GOT3 (cell line): Measurements from ENCODE around the gene MT2A.
"Not testable (repeated sequence)": the region's sequence is repeated elsewhere in the genome, so short reads cannot be mapped to it uniquely, and the experiment has no call there.

Experiments
- DNase-seq: peaks from one replicate; lab custom pipeline; 2025; ENCODE audit warnings: mixed read lengths; lab: John Stamatoyannopoulos, UW

Gene MT2A

DNA sequence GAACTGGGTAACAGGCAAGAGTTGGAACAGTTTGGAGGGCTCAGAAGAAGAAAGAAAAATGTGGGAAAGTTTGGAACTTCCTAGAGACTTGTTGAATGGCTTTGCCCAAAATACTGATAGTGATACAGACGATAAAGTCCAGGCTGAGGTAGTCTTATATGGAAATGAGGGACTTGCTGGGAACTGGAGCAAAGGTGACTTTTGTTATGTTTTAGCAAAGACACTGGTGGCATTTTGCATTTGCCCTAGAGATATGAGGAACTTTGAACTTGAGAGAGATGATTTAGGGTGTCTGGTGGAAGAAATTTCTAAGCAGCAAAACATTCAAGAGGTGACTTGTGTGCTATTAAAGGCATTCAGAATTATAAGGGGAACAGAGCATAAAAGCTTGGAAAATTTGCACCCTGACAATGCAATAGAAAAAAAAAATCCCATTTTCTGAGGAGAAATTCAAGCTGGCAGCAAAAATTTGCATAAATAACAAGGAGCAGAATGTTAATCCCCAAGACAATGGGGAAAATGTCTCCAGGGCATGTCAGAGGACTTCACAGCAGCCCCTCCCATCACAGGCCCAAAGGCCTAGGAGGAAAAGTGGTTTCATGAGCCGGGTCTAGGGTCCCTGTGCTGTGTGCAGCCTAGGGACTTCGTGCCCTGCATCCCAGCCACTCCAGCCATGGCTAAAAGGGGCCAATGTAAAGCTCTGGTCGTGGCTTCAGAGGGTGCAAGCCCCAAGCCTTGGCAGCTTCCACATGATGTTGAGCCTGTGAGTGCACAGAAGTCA lies 13.5 kb downstream of the MT2A start:
- not testable (repeated sequence) for DNase-seq

DNA sequence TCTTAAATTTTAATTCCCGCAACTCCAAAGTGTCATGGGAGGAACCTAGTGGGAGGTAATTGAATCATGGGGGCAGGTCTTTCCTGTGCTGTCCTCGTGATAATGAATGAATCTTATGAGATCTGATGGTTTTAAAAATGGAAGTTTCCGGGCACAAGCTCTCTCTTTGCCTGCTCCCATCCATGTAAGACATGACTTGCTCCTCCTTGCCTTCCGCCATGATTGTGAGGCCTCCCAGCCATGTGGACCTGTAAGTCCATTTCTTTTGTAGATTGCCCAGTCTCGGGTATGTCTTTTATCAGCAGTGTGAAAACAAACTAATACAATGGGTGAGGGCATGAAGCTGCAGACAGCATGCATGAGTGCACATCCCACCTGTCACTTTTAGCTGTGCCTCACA lies 14.8 kb downstream of the MT2A start:
- DNase-seq, result not testable (repeated sequence)

DNA sequence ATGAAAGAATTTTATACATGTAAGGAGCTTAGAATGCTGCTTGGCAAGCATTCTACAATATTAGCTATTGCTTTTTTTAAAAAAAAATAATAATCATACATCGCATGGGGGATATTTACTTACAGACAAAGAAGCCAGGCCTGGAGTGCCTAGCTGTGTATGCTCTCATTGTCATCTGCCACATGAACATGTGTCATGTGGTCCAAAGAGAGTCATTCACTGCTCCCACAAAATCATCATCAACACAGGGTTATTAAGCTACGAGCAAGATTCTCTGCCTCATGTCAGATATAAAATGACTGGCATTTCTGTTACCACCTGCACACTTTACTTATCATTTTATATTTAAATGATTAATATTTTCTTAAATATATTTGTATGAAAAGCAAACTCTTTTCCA lies 15.3 kb downstream of the MT2A start:
- no peak for DNase-seq

DNA sequence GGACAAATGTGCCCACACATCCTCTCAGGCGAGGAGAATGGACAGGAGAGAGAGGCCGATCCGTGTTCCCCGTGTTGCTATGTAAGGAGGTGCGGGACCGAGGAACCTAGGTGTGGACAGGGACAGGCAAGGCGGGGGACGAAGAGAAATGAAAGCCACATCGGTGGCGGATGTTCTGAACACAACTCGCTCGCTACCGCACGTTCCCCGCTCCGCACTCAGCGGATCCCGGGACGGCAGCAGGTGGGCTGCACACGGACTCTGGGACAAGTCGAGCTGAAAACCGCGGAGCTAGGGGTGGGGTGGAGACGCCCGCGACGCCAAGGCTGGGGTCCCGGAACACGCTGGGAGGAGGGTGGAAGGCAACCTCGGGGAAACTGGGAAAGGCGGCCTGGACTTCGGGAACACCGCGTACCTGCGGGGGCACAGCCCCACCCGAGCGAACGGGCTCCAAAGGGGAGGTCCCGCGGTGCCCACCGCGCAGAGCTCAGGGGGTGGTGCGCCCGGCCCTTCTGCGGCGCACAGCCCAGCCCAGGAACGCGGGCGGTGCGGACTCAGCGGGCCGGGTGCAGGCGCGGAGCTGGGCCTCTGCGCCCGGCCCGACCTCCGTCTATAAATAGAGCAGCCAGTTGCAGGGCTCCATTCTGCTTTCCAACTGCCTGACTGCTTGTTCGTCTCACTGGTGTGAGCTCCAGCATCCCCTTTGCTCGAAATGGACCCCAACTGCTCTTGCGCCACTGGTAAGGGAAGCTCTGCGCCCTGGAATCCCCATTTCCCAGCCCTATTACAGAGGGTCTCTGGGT lies 17.0 kb downstream of the MT2A start, which contains the start of gene MT1E:
Gene MT1E (plus strand): TSS at position 642 of the 803 bp plus-strand sequence. CDS start 71 bp downstream, at position 713.
- peak; percentile 65 for DNase-seq

DNA sequence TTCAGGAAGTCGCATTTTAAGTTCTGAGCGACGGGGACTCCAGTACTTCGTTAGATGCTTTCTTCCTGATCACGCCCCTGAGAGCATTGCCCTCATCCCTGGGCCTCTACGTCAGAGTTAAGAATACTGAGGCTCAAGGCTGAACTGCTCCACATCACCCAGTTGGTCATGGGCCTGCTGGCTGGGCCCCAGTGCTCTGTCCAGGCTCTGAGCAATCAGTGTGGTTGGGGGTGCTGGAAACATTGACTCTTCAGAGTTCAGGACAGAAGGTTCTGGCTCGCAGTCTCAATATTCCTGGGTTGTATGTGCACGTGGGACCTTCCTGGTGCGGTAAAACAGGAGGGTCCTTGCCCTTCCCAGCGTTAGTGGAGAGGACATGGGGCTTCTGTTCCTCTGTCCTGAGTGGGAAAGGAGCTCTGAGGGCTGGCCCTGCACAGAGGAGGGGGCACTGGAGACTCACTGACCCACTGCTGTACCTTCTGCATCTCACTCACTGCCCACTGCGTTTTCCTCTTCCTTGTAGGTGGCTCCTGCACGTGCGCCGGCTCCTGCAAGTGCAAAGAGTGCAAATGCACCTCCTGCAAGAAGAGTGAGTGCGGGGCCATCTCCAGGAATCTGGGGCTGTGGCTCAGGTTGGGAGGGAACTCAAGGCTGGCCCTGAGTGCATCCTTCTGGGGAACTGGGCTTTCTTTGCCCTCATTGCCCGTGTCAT lies 17.7 kb downstream of the MT2A start:
- DNase-seq, result peak; percentile 65

DNA sequence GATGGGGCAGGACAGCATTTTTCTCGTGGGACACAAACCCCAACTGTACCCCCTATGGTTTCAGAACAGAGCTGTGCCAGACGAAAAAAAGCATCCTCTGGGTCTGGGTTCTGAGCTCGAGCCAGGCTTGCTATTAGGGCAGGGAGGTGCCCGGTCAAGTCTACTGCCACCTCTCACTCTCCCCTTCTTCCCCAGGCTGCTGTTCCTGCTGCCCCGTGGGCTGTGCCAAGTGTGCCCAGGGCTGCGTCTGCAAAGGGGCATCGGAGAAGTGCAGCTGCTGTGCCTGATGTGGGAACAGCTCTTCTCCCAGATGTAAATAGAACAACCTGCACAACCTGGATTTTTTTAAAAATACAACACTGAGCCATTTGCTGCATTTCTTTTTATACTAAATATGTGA lies 18.3 kb downstream of the MT2A start:
- no peak for DNase-seq

DNA sequence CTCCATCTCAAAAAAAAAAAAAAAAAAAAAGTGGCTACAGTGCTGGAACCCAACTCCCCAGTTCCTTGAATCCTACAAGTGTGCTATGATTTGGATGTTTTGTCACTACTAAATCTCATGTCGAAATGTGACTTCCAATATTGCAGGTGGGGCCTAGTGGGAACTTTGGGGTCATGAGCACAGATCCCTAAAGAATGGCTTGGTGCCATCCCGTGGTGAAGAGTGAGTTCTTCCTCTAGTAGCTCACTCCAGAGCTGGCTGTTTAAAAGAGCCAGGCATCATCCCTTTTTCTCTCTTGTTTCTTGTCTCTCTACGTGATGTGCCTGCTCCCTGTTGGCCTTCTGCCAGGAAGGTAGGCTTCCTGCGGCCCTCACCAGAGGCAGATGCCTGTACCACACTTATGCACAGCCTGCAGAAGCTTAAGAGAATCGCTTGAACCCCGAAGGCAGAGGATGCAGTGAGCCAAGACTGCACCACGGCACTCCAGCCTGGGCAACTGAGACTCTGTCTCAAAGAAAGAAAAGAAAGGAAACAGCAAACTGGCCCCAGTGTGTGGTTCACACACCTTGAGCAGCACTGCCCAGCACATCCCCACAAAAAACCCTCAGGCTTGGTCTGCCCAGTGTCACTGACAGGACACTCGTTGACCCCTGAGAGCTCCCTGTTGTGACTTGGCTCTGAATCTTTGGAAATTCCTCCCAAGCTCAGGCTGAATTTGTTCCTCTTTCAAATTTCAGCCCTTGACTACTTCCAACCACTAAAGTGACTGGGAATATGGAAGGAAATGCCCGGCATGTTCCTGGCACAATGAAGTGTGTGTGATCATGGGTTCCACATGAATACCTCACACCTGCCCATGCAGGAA lies 20.3 kb downstream of the MT2A start:
- DNase-seq, result no peak

DNA sequence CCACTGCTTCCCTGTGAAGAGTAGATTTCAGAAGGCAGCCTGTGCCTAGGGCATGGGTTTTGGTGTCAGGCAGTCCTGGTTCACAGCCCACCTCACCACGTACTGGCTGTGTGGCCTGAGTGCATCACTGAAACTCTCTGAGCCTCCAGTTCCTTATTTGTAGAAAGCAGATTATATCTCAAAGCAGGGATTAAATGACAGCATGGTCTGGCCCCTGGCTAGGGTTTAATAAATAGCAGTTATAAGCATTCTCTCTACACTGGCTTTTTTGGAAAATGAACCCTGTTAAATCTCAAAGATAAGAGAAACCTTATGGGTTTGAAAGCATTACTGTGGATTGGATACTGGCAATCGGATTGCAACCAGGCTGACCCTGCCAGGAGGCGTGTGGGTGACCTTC lies 21.1 kb downstream of the MT2A start:
- no peak for DNase-seq

DNA sequence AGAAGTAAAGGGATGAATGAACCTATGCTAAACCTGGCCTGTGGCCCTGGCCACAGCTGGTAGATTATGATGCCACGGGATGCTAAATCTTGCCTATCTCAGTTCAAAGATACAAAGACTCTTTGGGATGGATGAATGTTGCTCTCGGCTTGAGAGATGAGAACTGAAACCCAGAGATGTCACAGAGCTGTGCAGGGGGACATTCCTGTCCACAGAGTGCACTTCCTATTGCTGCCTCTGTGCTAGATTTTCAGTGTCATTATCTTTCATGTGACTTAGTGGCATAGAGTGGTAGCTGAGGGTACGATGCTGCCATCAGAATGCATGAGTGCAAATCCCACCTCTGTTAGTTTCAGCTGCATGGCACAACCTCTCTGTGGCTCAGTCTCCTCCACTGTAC lies 21.8 kb downstream of the MT2A start:
- DNase-seq, result no peak

DNA sequence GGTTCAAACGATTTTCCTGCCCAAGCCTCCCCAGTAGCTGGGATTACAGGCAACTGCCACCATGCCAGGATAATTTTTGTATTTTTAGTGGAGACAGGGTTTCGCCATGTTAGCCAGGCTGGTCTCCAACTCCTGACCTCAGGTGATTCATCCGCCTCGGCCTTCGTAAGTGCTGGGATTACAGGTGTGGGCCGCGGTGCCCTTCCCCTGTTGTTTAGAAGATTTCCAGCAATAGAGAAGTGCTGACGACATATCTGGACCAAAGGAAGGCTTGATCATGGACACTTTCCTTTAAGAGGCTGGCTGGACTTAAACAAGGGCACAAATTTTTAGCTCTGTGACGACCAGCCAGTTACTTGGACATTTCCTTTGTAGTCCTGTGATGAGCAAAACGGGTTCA lies 22.8 kb downstream of the MT2A start:
- no peak for DNase-seq

DNA sequence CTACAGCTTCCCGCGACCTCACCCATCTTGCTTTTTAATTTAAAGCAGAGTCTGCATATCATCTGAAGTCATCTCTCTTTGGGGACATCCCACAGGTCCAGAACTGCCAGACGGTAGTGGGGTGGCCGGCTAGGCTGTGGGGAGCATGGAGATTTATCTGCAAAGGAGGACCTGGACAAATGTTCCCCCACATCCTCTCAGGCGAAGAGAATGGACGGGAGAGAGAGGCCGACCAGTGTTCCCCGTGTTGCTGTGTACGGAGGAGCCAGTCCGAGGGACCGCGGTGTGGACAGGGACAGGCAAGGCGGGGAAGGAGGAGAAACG lies 23.4 kb downstream of the MT2A start:
- no peak for DNase-seq

DNA sequence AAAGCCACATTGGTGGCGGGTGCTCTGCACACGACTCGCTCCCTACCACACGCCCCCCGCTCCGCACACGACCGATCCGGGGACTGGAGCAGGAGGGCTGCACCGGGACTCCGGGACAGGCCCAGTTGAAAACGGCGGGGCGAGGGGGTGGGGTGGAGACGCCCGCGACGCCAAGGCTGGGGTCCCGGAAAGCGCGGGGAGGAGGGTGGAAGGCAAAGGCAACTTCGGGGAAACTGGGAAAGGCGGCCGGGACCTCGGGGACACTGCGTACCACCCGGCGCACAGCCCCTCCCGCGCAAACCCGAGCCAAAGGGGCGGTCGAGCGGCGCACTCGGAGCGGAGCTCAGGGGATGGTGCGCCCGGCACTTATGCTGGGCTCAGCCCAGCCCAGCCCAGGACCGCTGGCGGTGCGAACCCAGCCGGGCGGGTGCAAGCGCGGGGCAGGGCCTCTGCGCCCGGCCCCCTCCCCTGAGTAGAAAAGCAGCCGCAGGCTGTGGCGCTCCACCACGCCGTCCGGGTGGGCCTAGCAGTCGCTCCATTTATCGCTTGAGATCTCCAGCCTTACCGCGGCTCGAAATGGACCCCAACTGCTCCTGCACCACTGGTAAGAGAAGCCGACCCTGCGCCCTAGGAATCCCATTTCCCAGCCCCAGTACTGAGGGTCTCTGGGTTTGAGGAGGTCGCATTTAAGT lies 23.9 kb downstream of the MT2A start, which contains the start of gene MT1M:
Gene MT1M (plus strand): TSS at position 504 of the 692 bp plus-strand sequence. CDS start 73 bp downstream, at position 577.
- DNase-seq, result no peak

DNA sequence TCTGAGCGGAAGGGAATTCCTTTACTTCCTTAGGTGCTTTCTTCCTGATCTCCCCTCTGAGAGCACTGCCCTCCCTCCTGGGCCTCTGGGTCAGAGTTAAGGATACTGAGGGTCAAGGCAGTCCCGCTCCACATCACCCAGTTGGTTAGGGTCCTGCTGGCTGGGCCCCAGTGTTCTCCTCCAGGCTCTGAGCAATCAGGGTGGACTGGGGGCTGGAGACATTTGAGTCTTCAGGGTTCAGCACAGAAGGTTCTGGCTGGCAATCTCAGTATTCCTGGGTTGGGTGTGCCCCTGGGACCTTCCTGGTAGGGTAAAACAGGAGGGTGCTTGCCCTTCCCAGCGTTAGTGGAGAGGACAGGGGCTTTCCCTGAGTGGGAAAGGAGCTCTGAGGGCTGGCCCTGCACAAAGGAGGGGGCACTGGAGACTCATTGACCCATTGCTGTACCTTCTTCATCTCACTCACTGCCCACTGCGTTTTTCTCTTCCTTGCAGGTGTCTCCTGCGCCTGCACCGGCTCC lies 24.5 kb downstream of the MT2A start:
- DNase-seq, result no peak

DNA sequence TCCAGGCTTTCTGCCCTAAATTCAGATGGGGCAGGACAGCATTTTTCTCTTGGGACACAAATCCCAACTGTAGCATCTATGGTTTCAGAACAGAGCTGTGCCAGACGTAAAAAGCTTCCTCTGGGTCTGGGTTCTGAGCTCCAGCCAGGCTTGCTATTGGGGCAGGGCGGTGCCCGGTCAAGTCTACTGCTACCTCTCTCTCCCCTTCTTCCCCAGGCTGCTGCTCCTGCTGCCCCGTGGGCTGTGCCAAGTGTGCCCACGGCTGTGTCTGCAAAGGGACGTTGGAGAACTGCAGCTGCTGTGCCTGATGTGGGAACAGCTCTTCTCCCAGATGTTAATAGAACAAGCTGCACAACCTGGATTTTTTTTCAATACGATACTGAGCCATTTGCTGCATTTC lies 25.2 kb downstream of the MT2A start:
- no peak for DNase-seq

DNA sequence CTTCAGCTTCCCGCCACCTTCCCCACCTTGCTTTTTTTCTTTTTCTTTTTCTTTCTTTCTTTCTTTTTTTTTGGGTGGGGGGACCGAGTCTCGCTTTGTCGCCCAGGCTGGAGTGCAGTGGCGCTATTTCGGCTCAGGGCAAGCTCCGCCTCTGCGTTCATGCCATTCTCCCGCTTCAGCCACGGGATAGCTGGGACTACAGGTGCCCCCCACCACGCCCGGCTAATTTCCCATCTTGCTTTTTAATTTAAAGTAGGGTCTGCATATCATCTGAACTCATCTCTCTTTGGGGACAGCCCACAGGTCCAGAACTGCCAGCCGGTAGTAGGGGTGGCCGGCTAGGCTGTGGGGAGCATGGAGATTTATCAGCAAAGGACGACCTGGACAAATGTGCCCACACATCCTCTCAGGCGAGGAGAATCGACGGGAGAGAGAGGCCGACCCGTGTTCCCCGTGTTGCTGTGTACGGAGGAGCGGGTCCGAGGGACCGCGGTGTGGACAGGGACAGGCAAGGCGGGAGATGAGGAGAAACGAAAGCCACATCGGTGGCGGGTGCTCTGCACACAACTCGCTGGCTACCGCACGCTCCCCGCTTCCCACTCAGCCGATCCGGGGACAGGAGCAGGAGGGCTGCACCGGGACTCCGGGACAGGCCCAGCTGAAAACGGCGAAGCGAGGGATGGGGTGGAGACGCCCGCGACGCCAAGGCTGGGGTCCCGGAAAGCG lies 26.5 kb downstream of the MT2A start:
- no peak for DNase-seq

DNA sequence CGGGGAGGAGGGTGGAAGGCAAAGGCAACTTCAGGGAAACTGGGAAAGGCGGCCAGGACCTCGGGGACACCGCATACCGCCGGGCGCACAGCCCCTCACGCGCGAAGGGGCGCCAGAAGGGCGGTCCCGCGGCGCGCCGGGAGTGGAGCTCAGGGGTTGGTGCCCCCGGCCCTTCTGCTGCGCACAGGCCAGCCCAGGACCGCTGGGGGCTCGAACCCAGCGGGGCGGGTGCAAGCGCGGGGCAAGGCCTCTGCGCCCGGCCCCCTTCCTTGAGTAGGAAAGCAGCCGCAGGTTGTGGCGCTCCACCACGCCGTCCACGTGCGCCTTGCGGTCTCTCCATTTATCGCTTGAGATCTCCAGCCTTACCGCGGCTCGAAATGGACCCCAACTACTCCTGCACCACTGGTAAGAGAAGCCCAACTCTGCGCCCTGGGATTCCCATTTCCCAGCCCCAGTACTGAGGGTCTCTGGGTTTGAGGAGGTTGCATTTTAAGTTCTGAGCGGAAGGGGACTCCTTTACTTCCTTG lies 27.1 kb downstream of the MT2A start:
- no peak for DNase-seq

DNA sequence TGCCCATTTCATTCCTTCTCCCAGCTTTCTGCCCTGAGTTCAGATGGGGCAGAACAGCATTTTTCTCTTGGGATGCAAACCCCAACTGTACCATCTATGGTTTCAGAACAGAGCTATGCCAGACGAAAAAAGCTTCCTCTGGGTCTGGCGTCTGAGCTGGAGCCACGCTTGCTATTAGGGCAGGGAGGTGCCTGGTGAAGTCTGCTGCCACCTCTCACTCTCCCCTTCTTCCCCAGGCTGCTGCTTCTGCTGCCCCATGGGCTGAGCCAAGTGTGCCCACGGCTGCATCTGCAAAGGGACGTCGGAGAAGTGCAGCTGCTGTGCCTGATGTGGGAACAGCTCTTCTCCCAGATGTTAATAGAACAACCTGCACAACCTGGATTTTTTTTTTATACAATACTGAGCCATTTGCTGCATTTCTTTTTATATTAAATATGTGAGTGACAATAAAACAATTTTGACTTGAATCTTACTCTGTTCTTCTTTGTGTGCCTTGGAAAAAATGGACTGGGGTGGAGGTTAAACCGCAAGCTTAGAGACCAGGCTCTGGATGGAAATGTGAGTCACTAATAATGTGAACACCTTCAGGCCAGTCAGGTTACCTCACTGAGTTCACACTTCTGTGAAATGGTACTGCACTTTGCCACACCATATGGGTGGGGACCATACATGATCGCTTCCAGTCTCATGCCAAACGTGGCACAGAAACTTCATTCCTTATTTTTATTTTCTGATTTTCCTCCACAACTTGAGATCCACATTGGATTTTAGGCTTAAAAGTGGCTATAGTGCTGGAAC lies 28.4 kb downstream of the MT2A start:
- no peak for DNase-seq

DNA sequence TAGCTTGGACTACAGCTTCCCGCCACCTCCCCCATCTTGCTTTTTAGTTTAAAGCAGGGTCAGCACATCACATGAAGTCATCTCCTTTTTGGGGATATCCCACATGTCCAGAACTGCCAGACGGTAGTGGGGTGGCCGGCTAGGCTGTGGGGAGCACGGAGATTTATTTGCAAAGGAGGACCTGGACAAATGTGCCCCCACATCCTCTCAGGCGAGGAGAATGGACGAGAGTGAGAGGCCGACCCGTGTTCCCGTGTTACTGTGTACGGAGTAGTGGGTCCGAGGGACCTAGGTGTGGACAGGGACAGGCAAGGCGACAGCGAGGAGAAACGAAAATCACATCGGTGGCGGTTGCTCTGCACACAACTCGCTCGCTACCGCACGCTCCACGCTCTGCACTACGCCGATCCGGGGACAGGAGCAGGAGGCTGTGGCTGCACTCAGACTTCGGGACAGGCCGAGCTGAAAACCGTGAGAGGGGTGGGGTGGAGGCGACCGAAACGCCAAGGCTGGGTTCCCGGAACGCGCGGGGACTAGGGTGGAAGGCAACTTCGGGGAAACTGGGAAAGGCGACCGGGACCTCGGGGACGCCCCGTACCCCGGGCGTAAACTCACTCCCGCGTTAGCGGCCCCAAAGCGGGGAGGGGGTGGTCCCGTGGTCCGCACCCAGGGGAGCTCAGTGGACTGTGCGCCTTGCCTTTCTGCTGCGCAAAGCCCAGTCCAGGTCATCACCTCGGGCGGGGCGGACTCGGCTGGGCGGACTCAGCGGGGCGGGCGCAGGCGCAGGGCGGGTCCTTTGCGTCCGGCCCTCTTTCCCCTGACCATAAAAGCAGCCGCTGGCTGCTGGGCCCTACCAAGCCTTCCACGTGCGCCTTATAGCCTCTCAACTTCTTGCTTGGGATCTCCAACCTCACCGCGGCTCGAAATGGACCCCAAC lies 29.7 kb downstream of the MT2A start, which contains the start of gene MT1A:
Gene MT1A (plus strand): TSS at position 853 of the 937 bp plus-strand sequence. CDS start 73 bp downstream, at position 926.
- no peak for DNase-seq
